HG03025 (cell line): ENCODE results near the gene ZMPSTE24.

Experiments used
- ATAC-seq: cut with Tn5 transposase; IDR thresholded peaks from one replicate; pipeline ENCODE4 v1.9.1; 2021; ENCODE audit warnings: mild to moderate bottlenecking, moderate library complexity; ENCODE audit not compliant: unreplicated experiment, low FRiP score

ZMPSTE24 gene

DNA sequence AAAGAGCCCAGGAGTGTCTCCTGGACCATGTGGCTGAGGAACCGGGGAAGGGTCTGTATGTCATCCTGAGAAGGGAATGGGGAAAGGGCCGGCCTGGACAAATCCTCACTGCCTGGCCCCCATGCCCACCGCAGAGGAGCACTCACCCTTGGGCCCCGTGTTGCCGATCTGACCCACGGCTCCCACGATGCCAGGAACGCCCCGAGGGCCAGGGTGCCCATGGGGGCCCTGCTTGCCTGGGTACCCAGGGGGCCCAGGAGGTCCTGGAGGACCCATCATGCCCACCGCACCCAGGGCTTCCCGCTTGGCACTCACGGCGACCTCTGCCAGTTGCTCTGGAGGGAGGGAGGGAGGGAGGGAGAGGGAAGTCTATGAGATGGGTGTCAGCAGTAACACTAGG, 44.4 kb downstream of the ZMPSTE24 start:
- ATAC-seq: no peak

GRCh38 chr1:40303051-40303771, 45.2 kb downstream of the ZMPSTE24 start:
- no peak for ATAC-seq

DNA sequence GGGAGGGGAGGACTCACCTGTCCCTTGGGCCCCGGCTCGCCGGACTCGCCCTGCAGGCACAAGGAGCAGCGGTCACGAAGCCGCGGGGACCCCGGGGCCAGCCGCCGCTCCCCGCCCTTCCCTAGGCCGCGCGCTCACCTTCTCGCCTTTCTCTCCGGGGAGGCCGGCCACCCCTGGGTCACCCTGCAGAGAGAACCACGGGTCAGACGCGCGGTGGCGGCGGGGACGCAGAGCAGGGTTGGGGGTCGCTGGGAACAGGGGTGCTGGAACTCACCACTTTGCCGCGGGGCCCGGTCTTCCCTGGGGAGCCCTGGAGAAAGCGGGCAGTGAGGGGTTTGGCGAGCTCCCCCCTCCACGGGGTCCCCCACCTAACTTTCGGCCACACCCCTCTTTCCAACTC, 45.8 kb downstream of the ZMPSTE24 start:
- no peak for ATAC-seq

- ATAC-seq: no peak
These were observed 47.4 kb downstream of the ZMPSTE24 start for GRCh38 chr1:40305451-40305850.

- ATAC-seq: no peak
These were observed 47.8 kb downstream of the ZMPSTE24 start for GRCh38 chr1:40305871-40306270.

GRCh38 chr1:40306296-40306695, 48.3 kb downstream of the ZMPSTE24 start:
- no peak for ATAC-seq

DNA sequence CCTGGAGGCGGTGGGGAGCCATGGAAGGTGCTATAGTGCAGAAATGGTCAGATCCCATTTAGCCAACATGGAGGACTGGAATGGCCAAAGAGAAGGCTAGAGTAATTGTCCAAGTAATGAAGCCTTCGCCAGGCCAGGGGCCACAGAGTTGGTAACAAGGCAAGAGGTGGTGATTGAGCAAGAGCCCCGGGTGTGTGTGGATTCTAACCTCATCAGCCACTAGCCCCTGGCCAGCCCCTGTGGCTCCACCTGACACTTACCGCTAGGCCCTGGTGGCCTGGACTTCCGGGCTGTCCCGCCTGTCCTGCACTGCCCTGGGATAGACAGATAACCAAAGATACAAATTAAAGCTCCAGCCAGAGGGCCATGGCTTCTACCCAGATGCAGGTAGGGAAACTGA, 49.1 kb downstream of the ZMPSTE24 start:
- ATAC-seq: no peak

DNA sequence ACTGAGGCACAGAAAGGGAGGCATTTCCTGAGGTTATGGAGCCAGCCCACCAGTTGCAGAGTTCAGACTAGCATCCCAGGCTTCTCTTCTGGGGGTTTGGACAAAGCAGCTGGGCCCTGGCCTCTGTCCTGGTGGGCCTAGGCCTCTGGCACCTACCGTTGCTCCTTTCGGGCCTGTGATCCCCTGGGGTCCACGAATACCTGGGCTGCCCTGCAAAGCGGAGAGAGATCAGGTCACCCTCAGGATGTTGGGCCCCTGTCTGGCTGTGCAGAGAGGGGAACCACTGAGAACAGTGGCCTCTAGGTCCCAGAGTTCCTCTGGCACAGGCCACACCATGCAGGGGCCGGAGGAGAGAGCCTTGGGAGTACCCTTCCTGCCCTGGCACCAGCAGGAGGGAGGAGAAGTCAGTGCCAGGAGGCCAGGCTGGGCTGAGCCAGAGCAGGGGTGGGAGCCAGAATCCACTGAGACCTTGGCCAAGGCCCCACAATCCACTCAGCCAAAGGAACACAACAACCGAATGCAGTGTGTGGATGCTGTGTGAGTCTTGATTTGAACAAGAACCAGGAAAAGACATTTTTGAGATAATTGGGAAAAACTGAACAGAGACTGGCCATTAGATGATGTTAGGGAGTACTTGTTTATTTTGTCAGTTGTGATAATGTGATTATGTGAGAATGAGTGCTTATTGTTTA, 50.1 kb downstream of the ZMPSTE24 start:
- ATAC-seq: no peak

DNA sequence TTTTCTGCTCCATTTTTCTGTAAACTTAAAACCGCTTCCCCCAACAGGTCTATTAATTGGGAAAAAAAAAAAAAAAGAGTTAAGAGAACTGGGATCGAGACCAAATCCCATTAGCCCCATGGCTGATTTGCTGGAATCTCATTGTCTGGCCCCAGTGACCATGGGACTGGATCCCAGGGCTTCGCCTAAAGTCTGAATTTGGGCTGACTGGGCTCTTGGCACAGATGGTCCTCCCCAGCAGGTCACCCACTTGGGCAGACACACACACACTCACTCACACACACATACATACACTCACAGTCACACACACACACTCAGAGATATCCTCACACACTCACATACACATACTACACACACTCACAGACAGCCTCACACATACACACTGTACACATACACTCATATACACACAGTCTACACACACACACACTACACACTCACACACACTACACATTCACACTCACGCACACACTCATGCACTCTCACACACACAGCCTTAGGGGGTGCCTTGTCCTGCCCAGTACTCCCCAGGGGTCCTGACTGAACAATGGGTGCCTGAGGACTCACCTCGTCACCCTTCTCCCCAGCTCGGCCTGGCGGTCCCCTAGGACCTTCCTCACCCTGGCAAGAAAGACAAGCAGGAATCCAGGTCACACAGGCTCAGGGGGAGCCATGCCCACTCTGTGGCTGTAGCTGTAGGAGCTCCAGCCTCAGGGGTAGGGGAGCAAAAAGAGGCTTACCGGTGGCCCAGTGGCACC, 51.5 kb downstream of the ZMPSTE24 start:
- ATAC-seq: no peak

GRCh38 chr1:40310129-40310461, 52.1 kb downstream of the ZMPSTE24 start:
- ATAC-seq: no peak

DNA sequence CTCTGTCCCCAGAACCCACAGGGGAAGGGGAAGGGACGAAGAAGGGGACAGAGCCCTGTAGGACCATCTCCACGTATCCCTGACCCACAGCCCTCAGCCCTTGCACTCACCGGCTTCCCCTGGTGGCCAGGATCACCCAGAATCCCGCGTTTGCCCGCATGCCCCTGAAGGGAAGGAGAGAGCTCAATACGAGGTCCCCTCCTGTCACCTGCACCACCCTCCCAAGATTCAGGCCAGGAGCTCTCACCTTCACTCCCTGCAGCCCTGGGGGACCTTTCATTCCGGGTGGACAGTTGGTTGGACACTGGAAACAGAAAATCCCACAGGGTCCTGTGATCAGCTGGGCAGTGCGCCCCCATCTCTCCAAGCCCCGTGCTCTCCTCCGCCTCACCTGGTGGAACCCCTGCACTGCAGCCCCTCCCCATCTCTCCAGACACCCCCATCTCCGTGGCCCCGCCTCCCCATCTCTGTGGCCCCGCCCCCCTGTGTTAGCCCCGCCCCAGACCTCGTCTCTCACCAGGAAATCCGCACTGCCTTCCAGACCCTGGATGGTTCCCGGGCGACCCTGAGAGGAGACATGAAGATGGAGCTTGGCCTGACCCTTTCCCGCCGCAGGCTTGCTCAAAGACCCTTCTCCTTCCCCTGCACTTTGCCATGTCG, 53.1 kb downstream of the ZMPSTE24 start:
- ATAC-seq: no peak

GRCh38 chr1:40311692-40312091, 53.7 kb downstream of the ZMPSTE24 start:
- no peak for ATAC-seq

- no peak for ATAC-seq
These were observed 54.5 kb downstream of the ZMPSTE24 start for GRCh38 chr1:40312238-40313205.

DNA sequence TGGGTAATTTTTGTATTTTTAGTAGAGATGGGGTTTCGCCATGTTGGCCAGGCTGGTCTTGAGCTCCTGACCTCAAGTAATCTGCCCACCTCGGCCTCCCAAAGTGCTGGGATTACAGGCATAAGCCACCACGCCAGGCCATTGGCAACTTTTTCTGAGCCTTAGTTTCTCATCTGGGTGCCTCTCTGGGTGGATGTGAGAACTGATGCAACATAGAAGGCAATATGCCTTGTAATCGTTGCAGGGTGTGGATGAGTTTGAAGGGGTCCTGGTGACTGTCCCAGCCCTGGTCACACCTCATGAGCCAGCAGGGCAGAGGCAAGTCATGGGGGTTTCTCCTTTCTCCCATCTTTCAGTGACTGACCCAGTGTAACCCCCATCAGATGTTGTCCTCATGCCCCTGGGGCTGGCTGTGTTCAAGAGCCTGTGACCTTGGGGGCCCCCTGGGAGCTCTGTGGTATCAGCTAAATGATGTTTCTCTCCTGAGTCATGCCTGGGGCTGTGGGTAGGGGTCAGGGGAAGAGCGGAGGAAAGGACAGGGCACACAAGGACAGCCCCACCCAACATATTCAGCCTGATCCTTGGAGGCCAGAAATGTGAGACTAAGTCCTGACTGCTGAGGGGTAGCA, 55.4 kb downstream of the ZMPSTE24 start:
- no peak for ATAC-seq

GRCh38 chr1:40313958-40314720, 56.1 kb downstream of the ZMPSTE24 start:
- ATAC-seq: no peak

DNA sequence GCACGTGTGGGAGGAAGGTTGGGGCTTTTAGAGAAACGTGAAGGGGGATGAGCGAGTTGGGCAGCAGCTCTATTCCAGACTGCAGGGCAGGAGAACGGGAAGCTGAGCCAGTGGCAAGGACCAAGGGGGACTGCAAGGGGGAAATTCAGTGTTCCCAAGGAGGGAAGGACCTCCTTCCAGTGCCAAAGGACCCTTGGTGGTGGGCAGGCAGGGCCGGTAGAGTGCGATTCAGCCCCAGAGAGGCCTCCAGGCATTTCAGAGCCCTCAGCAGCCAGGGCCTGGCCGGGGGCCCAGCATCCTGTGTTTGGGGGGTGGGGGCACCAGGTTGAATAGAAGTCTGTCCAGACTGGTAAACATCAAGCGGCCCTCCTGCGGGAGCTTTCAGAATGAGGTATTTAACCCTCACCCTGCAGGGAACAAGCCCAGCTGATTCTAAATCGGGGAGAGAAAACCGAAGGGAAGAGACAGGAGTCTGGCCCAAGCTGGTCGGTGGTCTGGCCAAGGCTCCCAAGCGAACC, 56.7 kb downstream of the ZMPSTE24 start:
- ATAC-seq: no peak

DNA sequence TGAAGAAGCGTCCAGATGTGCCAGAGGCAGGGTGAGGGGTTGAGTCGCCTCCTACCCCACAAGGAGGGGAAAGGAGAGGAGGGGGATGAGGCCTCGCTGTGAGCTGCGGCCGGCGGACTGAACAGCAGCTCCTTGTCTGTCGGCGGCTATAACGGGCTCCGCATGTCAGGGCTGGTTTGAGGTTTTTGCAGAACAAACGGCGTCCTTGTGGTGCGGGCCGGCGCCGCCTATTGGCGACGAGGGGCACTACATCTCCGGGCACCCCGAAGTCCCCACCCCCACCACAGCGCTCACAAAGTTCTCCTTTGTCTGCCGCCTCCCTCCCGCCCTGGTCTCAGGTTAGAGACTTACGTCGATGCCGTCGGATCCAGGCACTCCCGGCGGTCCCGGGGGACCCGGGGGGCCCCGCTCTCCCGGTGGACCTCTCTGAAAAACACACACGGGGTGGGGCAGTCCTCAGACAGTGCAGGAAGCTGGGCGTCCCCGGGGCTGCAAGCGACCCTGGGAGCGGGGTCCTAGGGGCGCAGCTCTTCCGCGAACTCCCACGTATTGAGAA, 57.3 kb downstream of the ZMPSTE24 start:
- ATAC-seq: no peak
